GM18520 (cell line): ENCODE results near the gene EDC4.
"Not testable (repeated sequence)": the region's sequence is repeated elsewhere in the genome, so short reads cannot be mapped to it uniquely, and the experiment has no call there.

Source experiments
- ATAC-seq: cut with Tn5 transposase; IDR thresholded peaks from one replicate; pipeline ENCODE4 v1.9.1; 2021; ENCODE audit not compliant: unreplicated experiment

EDC4 gene

GRCh38 chr16:67848118-67848517, 24.7 kb upstream of the EDC4 start:
- no peak for ATAC-seq

- ATAC-seq: no peak
Observed at GRCh38 chr16:67853670-67854069, 19.2 kb upstream of the EDC4 start.

GRCh38 chr16:67855789-67856188, 17.1 kb upstream of the EDC4 start:
- no peak for ATAC-seq

GRCh38 chr16:67856927-67857546, 15.8 kb upstream of the EDC4 start:
- no peak for ATAC-seq

- no peak for ATAC-seq
Observed at GRCh38 chr16:67857547-67858233, 15.2 kb upstream of the EDC4 start.

- ATAC-seq: no peak
Observed at GRCh38 chr16:67858500-67858899, 14.4 kb upstream of the EDC4 start.

- ATAC-seq: no peak
Observed at GRCh38 chr16:67860589-67861398, 12.1 kb upstream of the EDC4 start.

- no peak for ATAC-seq
Observed at GRCh38 chr16:67861877-67862276, 11.0 kb upstream of the EDC4 start.

- ATAC-seq: no peak
Observed at GRCh38 chr16:67862623-67863583, 9.9 kb upstream of the EDC4 start.

GRCh38 chr16:67864044-67864443, 8.8 kb upstream of the EDC4 start:
- not testable (repeated sequence) for ATAC-seq

- no peak for ATAC-seq
Observed at GRCh38 chr16:67864594-67864993, 8.3 kb upstream of the EDC4 start.

- no peak for ATAC-seq
Observed at GRCh38 chr16:67865318-67865717, 7.5 kb upstream of the EDC4 start.

GRCh38 chr16:67868290-67868689, 4.6 kb upstream of the EDC4 start:
- no peak for ATAC-seq

GRCh38 chr16:67869653-67870052, 3.2 kb upstream of the EDC4 start:
- ATAC-seq: no peak

GRCh38 chr16:67871256-67871655, 1.6 kb upstream of the EDC4 start:
- no peak for ATAC-seq

GRCh38 chr16:67872131-67872630, 671 bp upstream of the EDC4 start:
- ATAC-seq: no peak

GRCh38 chr16:67873435-67874370, 851 bp downstream of the EDC4 start:
- ATAC-seq: no peak

GRCh38 chr16:67874372-67874771, 1.5 kb downstream of the EDC4 start:
- ATAC-seq: no peak

- no peak for ATAC-seq
Observed at GRCh38 chr16:67877064-67877463, 4.2 kb downstream of the EDC4 start.

GRCh38 chr16:67878232-67878631, 5.4 kb downstream of the EDC4 start:
- ATAC-seq: no peak
